T-helper 2 cell treated with Interferon-gamma antibody and Interleukin-4, amounts not matched to agents 100 ng/mL and 5 ng/mL, for 36 hours (primary cell): ENCODE data around the gene SRRD. TPM values are rescaled to one million over a fixed set of nuclear protein-coding genes. Genes with fewer than 3 reads are reported as not detected.

Experiments
- total RNA-seq: library from RNA; stranded (reverse); gene quantifications from 2 replicates; pipeline ENCODE4 v1.2.3, GENCODE V29; 2022

The SRRD gene
- total RNA-seq, 1 donor from 2014 or later: 21.8 TPM

Other genes starting within 250 kb of the SRRD start
- 13.7 and 14.1 TPM in 2 replicates for gene ASPHD2, start 54.6 kb upstream of the SRRD start, total RNA-seq
- gene HPS4, start 94 bp upstream of the SRRD start, total RNA-seq: 29.9 and 34.6 TPM in 2 replicates
- 53.8 and 61.2 TPM in 2 replicates for gene TFIP11, start 28.6 kb downstream of the SRRD start, total RNA-seq
- 19.3 and 20.0 TPM in 2 replicates for gene TPST2, start 106.3 kb downstream of the SRRD start, total RNA-seq
- not detected in 2 replicates for gene CRYBB1, start 134.2 kb downstream of the SRRD start, total RNA-seq
- gene CRYBA4, start 138.1 kb downstream of the SRRD start, total RNA-seq: not detected in 2 replicates
- 47.8 and 50.1 TPM in 2 replicates for gene MIAT, start 173.7 kb downstream of the SRRD start, total RNA-seq